ENCODE results near the gene GLMP. TPM values are rescaled to one million over a fixed set of nuclear protein-coding genes. Genes with fewer than 3 reads are reported as not detected.

The GLMP gene
- total RNA-seq, 1 experiment from 2014 or later = 60.3 TPM

DNA sequence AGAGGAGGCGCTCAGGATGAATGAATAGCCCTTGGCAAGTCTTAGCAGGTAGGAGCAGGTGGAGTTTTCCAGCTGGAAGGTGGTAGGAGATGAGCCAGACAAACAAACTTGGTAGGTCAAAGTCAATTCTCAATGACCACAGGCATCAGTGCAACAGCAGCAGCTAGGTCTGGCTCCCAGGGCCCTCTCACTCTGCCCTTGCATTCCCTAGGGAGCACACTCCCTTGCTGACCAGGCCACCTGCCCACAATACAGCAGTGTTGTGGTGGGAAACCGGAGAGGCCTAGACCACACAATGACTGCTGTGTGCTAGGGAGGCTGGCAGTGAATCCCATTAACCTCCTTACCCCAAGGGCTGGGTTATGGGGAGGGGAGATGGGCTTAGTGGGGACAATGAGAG, 34.6 kb downstream of the GLMP start:
- Mint-ChIP-seq H3K4me1 (no peaks in the 10 kb centered on the region), H3K9me3 (no peaks in the 10 kb centered on the region), H3K4me3 (no peak overlapping the region), H3K36me3 (peaks cover 82% of the 10 kb centered on the region), H3K27ac (no peak overlapping the region), H3K27me3 (ENCODE audit: low read depth) (no peaks in the 10 kb centered on the region)
- ChIA-PET POLR2A (no interaction called here), CTCF (interaction anchor here (1.3 to 1.8 kb wide), 2 partner anchors 15 to 120 kb away, joined by 9 read pairs; no protein-coding TSS in a partner anchor)
- no peak for ATAC-seq
- DNase-seq (ENCODE audit: low spot score) = no peak
- TF ChIP-seq HMGA2 (CRISPR knock-in tag; IDR thresholded peaks at IDR 0.05) (no peak), MYBL2 (CRISPR knock-in tag; IDR thresholded peaks at IDR 0.05) (no peak), NFATC4 (CRISPR knock-in tag; IDR thresholded peaks at IDR 0.05) (no peak), IRF2 (CRISPR knock-in tag; IDR thresholded peaks at IDR 0.05; ENCODE audit: borderline replicate concordance, low read depth) (no peak), ZNF138 (CRISPR knock-in tag; conservative IDR thresholded peaks at IDR 0.05) (no peak), JAZF1 (CRISPR knock-in tag; IDR thresholded peaks at IDR 0.05) (no peak), TEAD1 (CRISPR knock-in tag; IDR thresholded peaks at IDR 0.05) (no peak), NR2C2 (CRISPR knock-in tag; IDR thresholded peaks at IDR 0.05) (no peak), GRHL2 (CRISPR knock-in tag; IDR thresholded peaks at IDR 0.05; ENCODE audit: insufficient replicate concordance, severe bottlenecking) (no peak), ZNF232 (CRISPR knock-in tag; IDR thresholded peaks at IDR 0.05) (no peak)
- TF ChIP-seq, protein P1, sequence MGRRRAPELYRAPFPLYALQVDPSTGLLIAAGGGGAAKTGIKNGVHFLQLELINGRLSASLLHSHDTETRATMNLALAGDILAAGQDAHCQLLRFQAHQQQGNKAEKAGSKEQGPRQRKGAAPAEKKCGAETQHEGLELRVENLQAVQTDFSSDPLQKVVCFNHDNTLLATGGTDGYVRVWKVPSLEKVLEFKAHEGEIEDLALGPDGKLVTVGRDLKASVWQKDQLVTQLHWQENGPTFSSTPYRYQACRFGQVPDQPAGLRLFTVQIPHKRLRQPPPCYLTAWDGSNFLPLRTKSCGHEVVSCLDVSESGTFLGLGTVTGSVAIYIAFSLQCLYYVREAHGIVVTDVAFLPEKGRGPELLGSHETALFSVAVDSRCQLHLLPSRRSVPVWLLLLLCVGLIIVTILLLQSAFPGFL (CRISPR knock-in tag; IDR thresholded peaks at IDR 0.05; ENCODE audit: borderline replicate concordance) = no peak
- TF ChIP-seq, protein P2, sequence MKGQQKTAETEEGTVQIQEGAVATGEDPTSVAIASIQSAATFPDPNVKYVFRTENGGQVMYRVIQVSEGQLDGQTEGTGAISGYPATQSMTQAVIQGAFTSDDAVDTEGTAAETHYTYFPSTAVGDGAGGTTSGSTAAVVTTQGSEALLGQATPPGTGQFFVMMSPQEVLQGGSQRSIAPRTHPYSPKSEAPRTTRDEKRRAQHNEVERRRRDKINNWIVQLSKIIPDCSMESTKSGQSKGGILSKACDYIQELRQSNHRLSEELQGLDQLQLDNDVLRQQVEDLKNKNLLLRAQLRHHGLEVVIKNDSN (CRISPR knock-in tag; IDR thresholded peaks at IDR 0.05) = no peak
- TF ChIP-seq, protein P3, sequence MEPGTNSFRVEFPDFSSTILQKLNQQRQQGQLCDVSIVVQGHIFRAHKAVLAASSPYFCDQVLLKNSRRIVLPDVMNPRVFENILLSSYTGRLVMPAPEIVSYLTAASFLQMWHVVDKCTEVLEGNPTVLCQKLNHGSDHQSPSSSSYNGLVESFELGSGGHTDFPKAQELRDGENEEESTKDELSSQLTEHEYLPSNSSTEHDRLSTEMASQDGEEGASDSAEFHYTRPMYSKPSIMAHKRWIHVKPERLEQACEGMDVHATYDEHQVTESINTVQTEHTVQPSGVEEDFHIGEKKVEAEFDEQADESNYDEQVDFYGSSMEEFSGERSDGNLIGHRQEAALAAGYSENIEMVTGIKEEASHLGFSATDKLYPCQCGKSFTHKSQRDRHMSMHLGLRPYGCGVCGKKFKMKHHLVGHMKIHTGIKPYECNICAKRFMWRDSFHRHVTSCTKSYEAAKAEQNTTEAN (CRISPR knock-in tag; IDR thresholded peaks at IDR 0.05) = no peak
- TF ChIP-seq, protein P4, sequence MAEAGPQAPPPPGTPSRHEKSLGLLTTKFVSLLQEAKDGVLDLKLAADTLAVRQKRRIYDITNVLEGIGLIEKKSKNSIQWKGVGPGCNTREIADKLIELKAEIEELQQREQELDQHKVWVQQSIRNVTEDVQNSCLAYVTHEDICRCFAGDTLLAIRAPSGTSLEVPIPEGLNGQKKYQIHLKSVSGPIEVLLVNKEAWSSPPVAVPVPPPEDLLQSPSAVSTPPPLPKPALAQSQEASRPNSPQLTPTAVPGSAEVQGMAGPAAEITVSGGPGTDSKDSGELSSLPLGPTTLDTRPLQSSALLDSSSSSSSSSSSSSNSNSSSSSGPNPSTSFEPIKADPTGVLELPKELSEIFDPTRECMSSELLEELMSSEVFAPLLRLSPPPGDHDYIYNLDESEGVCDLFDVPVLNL (CRISPR knock-in tag; IDR thresholded peaks at IDR 0.05; ENCODE audit: borderline replicate concordance, low read depth) = no peak
- TF ChIP-seq, protein P5, sequence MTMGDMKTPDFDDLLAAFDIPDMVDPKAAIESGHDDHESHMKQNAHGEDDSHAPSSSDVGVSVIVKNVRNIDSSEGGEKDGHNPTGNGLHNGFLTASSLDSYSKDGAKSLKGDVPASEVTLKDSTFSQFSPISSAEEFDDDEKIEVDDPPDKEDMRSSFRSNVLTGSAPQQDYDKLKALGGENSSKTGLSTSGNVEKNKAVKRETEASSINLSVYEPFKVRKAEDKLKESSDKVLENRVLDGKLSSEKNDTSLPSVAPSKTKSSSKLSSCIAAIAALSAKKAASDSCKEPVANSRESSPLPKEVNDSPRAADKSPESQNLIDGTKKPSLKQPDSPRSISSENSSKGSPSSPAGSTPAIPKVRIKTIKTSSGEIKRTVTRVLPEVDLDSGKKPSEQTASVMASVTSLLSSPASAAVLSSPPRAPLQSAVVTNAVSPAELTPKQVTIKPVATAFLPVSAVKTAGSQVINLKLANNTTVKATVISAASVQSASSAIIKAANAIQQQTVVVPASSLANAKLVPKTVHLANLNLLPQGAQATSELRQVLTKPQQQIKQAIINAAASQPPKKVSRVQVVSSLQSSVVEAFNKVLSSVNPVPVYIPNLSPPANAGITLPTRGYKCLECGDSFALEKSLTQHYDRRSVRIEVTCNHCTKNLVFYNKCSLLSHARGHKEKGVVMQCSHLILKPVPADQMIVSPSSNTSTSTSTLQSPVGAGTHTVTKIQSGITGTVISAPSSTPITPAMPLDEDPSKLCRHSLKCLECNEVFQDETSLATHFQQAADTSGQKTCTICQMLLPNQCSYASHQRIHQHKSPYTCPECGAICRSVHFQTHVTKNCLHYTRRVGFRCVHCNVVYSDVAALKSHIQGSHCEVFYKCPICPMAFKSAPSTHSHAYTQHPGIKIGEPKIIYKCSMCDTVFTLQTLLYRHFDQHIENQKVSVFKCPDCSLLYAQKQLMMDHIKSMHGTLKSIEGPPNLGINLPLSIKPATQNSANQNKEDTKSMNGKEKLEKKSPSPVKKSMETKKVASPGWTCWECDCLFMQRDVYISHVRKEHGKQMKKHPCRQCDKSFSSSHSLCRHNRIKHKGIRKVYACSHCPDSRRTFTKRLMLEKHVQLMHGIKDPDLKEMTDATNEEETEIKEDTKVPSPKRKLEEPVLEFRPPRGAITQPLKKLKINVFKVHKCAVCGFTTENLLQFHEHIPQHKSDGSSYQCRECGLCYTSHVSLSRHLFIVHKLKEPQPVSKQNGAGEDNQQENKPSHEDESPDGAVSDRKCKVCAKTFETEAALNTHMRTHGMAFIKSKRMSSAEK (CRISPR knock-in tag; IDR thresholded peaks at IDR 0.05; ENCODE audit: borderline replicate concordance) = no peak
- TF ChIP-seq, protein P6, sequence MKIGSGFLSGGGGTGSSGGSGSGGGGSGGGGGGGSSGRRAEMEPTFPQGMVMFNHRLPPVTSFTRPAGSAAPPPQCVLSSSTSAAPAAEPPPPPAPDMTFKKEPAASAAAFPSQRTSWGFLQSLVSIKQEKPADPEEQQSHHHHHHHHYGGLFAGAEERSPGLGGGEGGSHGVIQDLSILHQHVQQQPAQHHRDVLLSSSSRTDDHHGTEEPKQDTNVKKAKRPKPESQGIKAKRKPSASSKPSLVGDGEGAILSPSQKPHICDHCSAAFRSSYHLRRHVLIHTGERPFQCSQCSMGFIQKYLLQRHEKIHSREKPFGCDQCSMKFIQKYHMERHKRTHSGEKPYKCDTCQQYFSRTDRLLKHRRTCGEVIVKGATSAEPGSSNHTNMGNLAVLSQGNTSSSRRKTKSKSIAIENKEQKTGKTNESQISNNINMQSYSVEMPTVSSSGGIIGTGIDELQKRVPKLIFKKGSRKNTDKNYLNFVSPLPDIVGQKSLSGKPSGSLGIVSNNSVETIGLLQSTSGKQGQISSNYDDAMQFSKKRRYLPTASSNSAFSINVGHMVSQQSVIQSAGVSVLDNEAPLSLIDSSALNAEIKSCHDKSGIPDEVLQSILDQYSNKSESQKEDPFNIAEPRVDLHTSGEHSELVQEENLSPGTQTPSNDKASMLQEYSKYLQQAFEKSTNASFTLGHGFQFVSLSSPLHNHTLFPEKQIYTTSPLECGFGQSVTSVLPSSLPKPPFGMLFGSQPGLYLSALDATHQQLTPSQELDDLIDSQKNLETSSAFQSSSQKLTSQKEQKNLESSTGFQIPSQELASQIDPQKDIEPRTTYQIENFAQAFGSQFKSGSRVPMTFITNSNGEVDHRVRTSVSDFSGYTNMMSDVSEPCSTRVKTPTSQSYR (CRISPR knock-in tag; IDR thresholded peaks at IDR 0.05) = no peak
- TF ChIP-seq, protein P7, sequence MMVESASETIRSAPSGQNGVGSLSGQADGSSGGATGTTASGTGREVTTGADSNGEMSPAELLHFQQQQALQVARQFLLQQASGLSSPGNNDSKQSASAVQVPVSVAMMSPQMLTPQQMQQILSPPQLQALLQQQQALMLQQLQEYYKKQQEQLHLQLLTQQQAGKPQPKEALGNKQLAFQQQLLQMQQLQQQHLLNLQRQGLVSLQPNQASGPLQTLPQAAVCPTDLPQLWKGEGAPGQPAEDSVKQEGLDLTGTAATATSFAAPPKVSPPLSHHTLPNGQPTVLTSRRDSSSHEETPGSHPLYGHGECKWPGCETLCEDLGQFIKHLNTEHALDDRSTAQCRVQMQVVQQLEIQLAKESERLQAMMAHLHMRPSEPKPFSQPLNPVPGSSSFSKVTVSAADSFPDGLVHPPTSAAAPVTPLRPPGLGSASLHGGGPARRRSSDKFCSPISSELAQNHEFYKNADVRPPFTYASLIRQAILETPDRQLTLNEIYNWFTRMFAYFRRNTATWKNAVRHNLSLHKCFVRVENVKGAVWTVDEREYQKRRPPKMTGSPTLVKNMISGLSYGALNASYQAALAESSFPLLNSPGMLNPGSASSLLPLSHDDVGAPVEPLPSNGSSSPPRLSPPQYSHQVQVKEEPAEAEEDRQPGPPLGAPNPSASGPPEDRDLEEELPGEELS (CRISPR knock-in tag; IDR thresholded peaks at IDR 0.05) = no peak
- TF ChIP-seq, protein P8, sequence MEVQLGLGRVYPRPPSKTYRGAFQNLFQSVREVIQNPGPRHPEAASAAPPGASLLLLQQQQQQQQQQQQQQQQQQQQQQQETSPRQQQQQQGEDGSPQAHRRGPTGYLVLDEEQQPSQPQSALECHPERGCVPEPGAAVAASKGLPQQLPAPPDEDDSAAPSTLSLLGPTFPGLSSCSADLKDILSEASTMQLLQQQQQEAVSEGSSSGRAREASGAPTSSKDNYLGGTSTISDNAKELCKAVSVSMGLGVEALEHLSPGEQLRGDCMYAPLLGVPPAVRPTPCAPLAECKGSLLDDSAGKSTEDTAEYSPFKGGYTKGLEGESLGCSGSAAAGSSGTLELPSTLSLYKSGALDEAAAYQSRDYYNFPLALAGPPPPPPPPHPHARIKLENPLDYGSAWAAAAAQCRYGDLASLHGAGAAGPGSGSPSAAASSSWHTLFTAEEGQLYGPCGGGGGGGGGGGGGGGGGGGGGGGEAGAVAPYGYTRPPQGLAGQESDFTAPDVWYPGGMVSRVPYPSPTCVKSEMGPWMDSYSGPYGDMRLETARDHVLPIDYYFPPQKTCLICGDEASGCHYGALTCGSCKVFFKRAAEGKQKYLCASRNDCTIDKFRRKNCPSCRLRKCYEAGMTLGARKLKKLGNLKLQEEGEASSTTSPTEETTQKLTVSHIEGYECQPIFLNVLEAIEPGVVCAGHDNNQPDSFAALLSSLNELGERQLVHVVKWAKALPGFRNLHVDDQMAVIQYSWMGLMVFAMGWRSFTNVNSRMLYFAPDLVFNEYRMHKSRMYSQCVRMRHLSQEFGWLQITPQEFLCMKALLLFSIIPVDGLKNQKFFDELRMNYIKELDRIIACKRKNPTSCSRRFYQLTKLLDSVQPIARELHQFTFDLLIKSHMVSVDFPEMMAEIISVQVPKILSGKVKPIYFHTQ (CRISPR knock-in tag; IDR thresholded peaks at IDR 0.05) = no peak
- TF ChIP-seq, protein P9, sequence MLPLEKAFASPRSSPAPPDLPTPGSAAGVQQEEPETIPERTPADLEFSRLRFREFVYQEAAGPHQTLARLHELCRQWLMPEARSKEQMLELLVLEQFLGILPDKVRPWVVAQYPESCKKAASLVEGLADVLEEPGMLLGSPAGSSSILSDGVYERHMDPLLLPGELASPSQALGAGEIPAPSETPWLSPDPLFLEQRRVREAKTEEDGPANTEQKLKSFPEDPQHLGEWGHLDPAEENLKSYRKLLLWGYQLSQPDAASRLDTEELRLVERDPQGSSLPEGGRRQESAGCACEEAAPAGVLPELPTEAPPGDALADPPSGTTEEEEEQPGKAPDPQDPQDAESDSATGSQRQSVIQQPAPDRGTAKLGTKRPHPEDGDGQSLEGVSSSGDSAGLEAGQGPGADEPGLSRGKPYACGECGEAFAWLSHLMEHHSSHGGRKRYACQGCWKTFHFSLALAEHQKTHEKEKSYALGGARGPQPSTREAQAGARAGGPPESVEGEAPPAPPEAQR (CRISPR knock-in tag; IDR thresholded peaks at IDR 0.05) = no peak
